ENCODE results near the gene CNGA3. TPM values are rescaled to one million over a fixed set of nuclear protein-coding genes. Genes with fewer than 3 reads are reported as not detected.

Gene CNGA3
- total and polyA plus RNA-seq, 2 donors (not counting 1 experiment from before 2014, with no cell fraction given), result under 0.01 TPM; not detected in 1

DNA sequence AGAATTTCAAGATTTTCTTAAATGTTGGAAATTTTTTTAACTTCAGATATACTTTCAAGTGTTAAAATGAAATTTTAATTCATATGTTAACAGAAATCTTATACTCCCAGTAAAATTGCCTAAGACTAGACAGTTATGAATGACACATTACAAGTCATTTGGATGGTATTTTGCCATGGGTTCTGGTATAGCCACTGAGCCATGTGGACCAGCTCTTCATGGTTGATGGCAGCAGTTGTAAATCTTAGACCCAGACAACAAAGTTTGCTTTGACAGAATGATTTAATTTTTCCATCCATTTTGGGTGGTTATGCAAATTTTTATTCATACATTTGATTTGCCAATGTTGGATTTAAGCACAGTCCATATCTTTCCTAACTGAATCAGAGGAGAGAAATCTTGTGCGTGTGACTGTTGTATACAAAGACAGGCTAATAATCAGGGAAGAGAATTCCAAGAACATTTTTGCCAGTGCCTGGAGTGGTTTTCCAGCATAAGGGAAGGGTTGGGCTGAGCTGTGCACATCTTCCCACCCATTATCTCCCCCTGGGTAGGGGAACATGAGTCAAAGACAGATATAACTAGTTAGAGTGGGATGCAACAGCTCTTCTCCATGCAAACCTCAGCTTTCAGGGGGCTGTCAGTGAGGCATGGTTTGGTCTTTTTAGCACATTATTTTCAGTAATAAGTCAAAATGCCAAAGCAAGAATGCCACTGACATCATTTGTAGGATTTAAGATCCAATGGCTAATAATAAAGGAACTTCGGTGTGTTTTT is 70.3 kb downstream of the CNGA3 start:
- no peaks in the 10 kb centered on the region for H3K79me2 ChIP-seq (ENCODE audit: control insufficient read depth, insufficient read depth, low read length)
- no peak overlapping the region for H3K4me3 ChIP-seq (replicated peaks in 1 of 4; ENCODE audit: control extremely low read depth in 1 of 4, insufficient read depth in 1 of 4, low read depth in 3 of 4, low read length in 4 of 4)
- H3K36me3 ChIP-seq (ENCODE audit: control insufficient read depth, insufficient read depth, low read length), result no peaks in the 10 kb centered on the region
- H3K9me3 ChIP-seq (ENCODE audit: control insufficient read depth, insufficient read depth, low read depth, low read length), result no peaks in the 10 kb centered on the region
- H2AFZ ChIP-seq (ENCODE audit: low read length), result no peak overlapping the region
- TF ChIP-seq EZH2 (IDR thresholded peaks at IDR 0.05; ENCODE audit: low read length, missing control alignments), result no peak
- TF ChIP-seq CTCF (conservative IDR thresholded peaks at IDR 0.05 in 1 of 2, IDR thresholded peaks at IDR 0.05 in 1 of 2; ENCODE audit: low read depth in 1 of 2, low read length in 2 of 2), result no peak
- no peaks in the 10 kb centered on the region for H3K4me1 ChIP-seq (ENCODE audit: control insufficient read depth, extremely low read depth, insufficient read depth, low read length)
- no peak for DNase-seq (ENCODE audit: low read depth in 2 of 2)
- H3K9ac ChIP-seq (ENCODE audit: insufficient read depth, low read length), result no peak overlapping the region
- peaks cover 3% of the 10 kb centered on the region for H3K27me3 ChIP-seq (ENCODE audit: control insufficient read depth, insufficient read depth, low read length)
- H3K4me2 ChIP-seq (ENCODE audit: extremely low read depth, insufficient read depth, low read length), result no peak overlapping the region
- no peaks in the 10 kb centered on the region for H4K20me1 ChIP-seq (ENCODE audit: control insufficient read depth, extremely low read depth, insufficient read depth, low read length)
- H3K27ac ChIP-seq (ENCODE audit: insufficient read depth, low read length), result no peak overlapping the region

GRCh38 chr2:98419544-98419943 is 73.3 kb downstream of the CNGA3 start:
- no peaks in the 10 kb centered on the region for H3K36me3 ChIP-seq (ENCODE audit: control insufficient read depth, insufficient read depth, low read length)
- H3K9me3 ChIP-seq (ENCODE audit: control insufficient read depth, insufficient read depth, low read depth, low read length), result no peaks in the 10 kb centered on the region
- peaks cover 3% of the 10 kb centered on the region for H3K27me3 ChIP-seq (ENCODE audit: control insufficient read depth, insufficient read depth, low read length)
- no peak overlapping the region for H3K4me2 ChIP-seq (ENCODE audit: extremely low read depth, insufficient read depth, low read length)
- no peaks in the 10 kb centered on the region for H3K79me2 ChIP-seq (ENCODE audit: control insufficient read depth, insufficient read depth, low read length)
- H3K27ac ChIP-seq (ENCODE audit: insufficient read depth, low read length), result no peak overlapping the region
- no peak overlapping the region for H3K9ac ChIP-seq (ENCODE audit: insufficient read depth, low read length)
- no peak for TF ChIP-seq CTCF (conservative IDR thresholded peaks at IDR 0.05 in 1 of 2, IDR thresholded peaks at IDR 0.05 in 1 of 2; ENCODE audit: low read depth in 1 of 2, low read length in 2 of 2)
- TF ChIP-seq EZH2 (IDR thresholded peaks at IDR 0.05; ENCODE audit: low read length, missing control alignments), result no peak
- DNase-seq (ENCODE audit: low read depth in 2 of 2), result no peak
- H4K20me1 ChIP-seq (ENCODE audit: control insufficient read depth, extremely low read depth, insufficient read depth, low read length), result no peaks in the 10 kb centered on the region
- no peaks in the 10 kb centered on the region for H3K4me1 ChIP-seq (ENCODE audit: control insufficient read depth, extremely low read depth, insufficient read depth, low read length)
- no peak overlapping the region for H2AFZ ChIP-seq (ENCODE audit: low read length)
- no peak overlapping the region for H3K4me3 ChIP-seq (replicated peaks in 1 of 4; ENCODE audit: control extremely low read depth in 1 of 4, insufficient read depth in 1 of 4, low read depth in 3 of 4, low read length in 4 of 4)

GRCh38 chr2:98419977-98420725 is 73.9 kb downstream of the CNGA3 start:
- Histone ChIP-seq H3K4me1 (ENCODE audit: control insufficient read depth, extremely low read depth, insufficient read depth, low read length) (no peaks in the 10 kb centered on the region), H3K4me2 (ENCODE audit: extremely low read depth, insufficient read depth, low read length) (no peak overlapping the region), H4K20me1 (ENCODE audit: control insufficient read depth, extremely low read depth, insufficient read depth, low read length) (no peaks in the 10 kb centered on the region), H3K36me3 (ENCODE audit: control insufficient read depth, insufficient read depth, low read length) (no peaks in the 10 kb centered on the region), H3K27me3 (ENCODE audit: control insufficient read depth, insufficient read depth, low read length) (peaks cover 3% of the 10 kb centered on the region), H3K4me3 (replicated peaks in 1 of 4; ENCODE audit: control extremely low read depth in 1 of 4, insufficient read depth in 1 of 4, low read depth in 3 of 4, low read length in 4 of 4) (no peak overlapping the region), H3K9ac (ENCODE audit: insufficient read depth, low read length) (no peak overlapping the region), H3K9me3 (ENCODE audit: control insufficient read depth, insufficient read depth, low read depth, low read length) (no peaks in the 10 kb centered on the region), H2AFZ (ENCODE audit: low read length) (no peak overlapping the region), H3K79me2 (ENCODE audit: control insufficient read depth, insufficient read depth, low read length) (no peaks in the 10 kb centered on the region), H3K27ac (ENCODE audit: insufficient read depth, low read length) (no peak overlapping the region)
- TF ChIP-seq EZH2 (IDR thresholded peaks at IDR 0.05; ENCODE audit: low read length, missing control alignments), result no peak
- no peak for TF ChIP-seq CTCF (conservative IDR thresholded peaks at IDR 0.05 in 1 of 2, IDR thresholded peaks at IDR 0.05 in 1 of 2; ENCODE audit: low read depth in 1 of 2, low read length in 2 of 2)
- DNase-seq (ENCODE audit: low read depth in 2 of 2), result no peak

All from fibroblast of lung (primary cell).